K562 (cell line): ENCODE data around the gene TMEM129. TPM values are rescaled to one million over a fixed set of nuclear protein-coding genes. Genes with fewer than 3 reads are reported as not detected.

Experiments used
- polyA plus RNA-seq, 8 experiments: library from polyadenylated mRNA; depleted of rRNA in 4 of 8; stranded (reverse) in 5 of 8; unstranded in 3 of 8; fragments of >200 nt; fragmentation: Nextera tagmentation in 2 of 8; fragmentation: Illumina TruSeq in 1 of 8; extraction: Ambion mirVana in 2 of 8; extraction: Trizol in 1 of 8; gene quantifications; 2 replicates each; pipeline versions ENCODE4 v1.2.1 to v1.2.3, GENCODE V29; 2011 to 2014; ENCODE audit warnings: inconsistent platforms in 1 of 8, missing spikeins in 1 of 8
- small RNA-seq: library from RNA; depleted of rRNA; stranded (forward); fragments of <200 nt; gene quantifications from one replicate; pipeline ENCODE3, GENCODE V24; 2014
- total RNA-seq, 7 experiments: library from RNA; depleted of rRNA in 6 of 7; stranded (reverse); fragments of >200 nt in 6 of 7; fragmentation: Illumina TruSeq in 2 of 7; extraction: Trizol in 2 of 7; gene quantifications; 2 replicates each; pipeline versions ENCODE4 v1.2.1 to v1.2.3, GENCODE V29; 2011 to 2021; ENCODE audit warnings: low replicate concordance in 1 of 7

Gene TMEM129
- total and polyA plus RNA-seq, 9 of the 15 experiments (the other 6 are each of a cell fraction or from before 2014, with no cell fraction given): 0.34 to 47.2 (median 18.8) TPM

Small RNA genes lying within 50 kb of the gene (small RNA-seq; reads per million reads assigned to genes)
- not detected for gene RF00019

Other genes with a start within 250 kb of the TMEM129 start
- 1.8 and 2.6 TPM in 2 replicates for gene FAM53A, start 37.0 kb downstream of the TMEM129 start, total RNA-seq (2014; rRNA removed)
- gene FAM53A, start 37.0 kb downstream of the TMEM129 start, total RNA-seq (2014; rRNA removed; fragmentation: Illumina TruSeq; extraction: Trizol): 0.76 TPM in 1 of 2 replicates, not detected in the other
- gene FAM53A, start 37.0 kb downstream of the TMEM129 start, total RNA-seq (2015; rRNA removed; fragmentation: Illumina TruSeq; extraction: Trizol): 1.1 TPM in 2 replicates
- gene FAM53A, start 37.0 kb downstream of the TMEM129 start, total RNA-seq (2021): 1.6 and 2.0 TPM in 2 replicates
- 0.53 and 1.3 TPM in 2 replicates for gene FAM53A, start 37.0 kb downstream of the TMEM129 start, polyA plus RNA-seq (2011; rRNA removed)
- gene FAM53A, start 37.0 kb downstream of the TMEM129 start, polyA plus RNA-seq (2014; fragmentation: Illumina TruSeq; extraction: Trizol): 0.62 and 1.4 TPM in 2 replicates
- not detected for gene FAM53A, start 37.0 kb downstream of the TMEM129 start, polyA plus RNA-seq (2014; fragmentation: Nextera tagmentation; extraction: Ambion mirVana)
- 1.4 and 2.7 TPM in 2 replicates for gene FAM53A, start 37.0 kb downstream of the TMEM129 start, polyA plus RNA-seq (2014; rRNA removed)
- gene SLBP, start 9.0 kb downstream of the TMEM129 start, total RNA-seq (2014; rRNA removed): 185 and 221 TPM in 2 replicates
- 161 and 175 TPM in 2 replicates for gene SLBP, start 9.0 kb downstream of the TMEM129 start, total RNA-seq (2014; rRNA removed; fragmentation: Illumina TruSeq; extraction: Trizol)
- 148 and 164 TPM in 2 replicates for gene SLBP, start 9.0 kb downstream of the TMEM129 start, total RNA-seq (2015; rRNA removed; fragmentation: Illumina TruSeq; extraction: Trizol)
- gene SLBP, start 9.0 kb downstream of the TMEM129 start, total RNA-seq (2021): 123 and 128 TPM in 2 replicates
- gene SLBP, start 9.0 kb downstream of the TMEM129 start, polyA plus RNA-seq (2011; rRNA removed): 121 and 191 TPM in 2 replicates
- gene SLBP, start 9.0 kb downstream of the TMEM129 start, polyA plus RNA-seq (2014; fragmentation: Illumina TruSeq; extraction: Trizol): 171 and 214 TPM in 2 replicates
- gene SLBP, start 9.0 kb downstream of the TMEM129 start, polyA plus RNA-seq (2014; fragmentation: Nextera tagmentation; extraction: Ambion mirVana): 10 to 100 TPM; 49.4 to 81.8 TPM
- gene SLBP, start 9.0 kb downstream of the TMEM129 start, polyA plus RNA-seq (2014; rRNA removed): 157 and 162 TPM in 2 replicates
- 66.3 and 80.2 TPM in 2 replicates for gene TACC3, start 198 bp upstream of the TMEM129 start, total RNA-seq (2014; rRNA removed)
- 47.1 and 49.7 TPM in 2 replicates for gene TACC3, start 198 bp upstream of the TMEM129 start, total RNA-seq (2014; rRNA removed; fragmentation: Illumina TruSeq; extraction: Trizol)
- 52.1 and 55.6 TPM in 2 replicates for gene TACC3, start 198 bp upstream of the TMEM129 start, total RNA-seq (2015; rRNA removed; fragmentation: Illumina TruSeq; extraction: Trizol)
- 112 and 122 TPM in 2 replicates for gene TACC3, start 198 bp upstream of the TMEM129 start, total RNA-seq (2021)
- gene TACC3, start 198 bp upstream of the TMEM129 start, polyA plus RNA-seq (2011; rRNA removed): 50.3 and 50.8 TPM in 2 replicates
- 95.2 and 122 TPM in 2 replicates for gene TACC3, start 198 bp upstream of the TMEM129 start, polyA plus RNA-seq (2014; fragmentation: Illumina TruSeq; extraction: Trizol)
- gene TACC3, start 198 bp upstream of the TMEM129 start, polyA plus RNA-seq (2014; fragmentation: Nextera tagmentation; extraction: Ambion mirVana): 1 to 10 TPM; 1.9 to 2.8 TPM
- 90.1 and 102 TPM in 2 replicates for gene TACC3, start 198 bp upstream of the TMEM129 start, polyA plus RNA-seq (2014; rRNA removed)
- 39.9 and 43.8 TPM in 2 replicates for gene FGFR3, start 72.0 kb upstream of the TMEM129 start, total RNA-seq (2014; rRNA removed)
- 6.3 and 6.5 TPM in 2 replicates for gene FGFR3, start 72.0 kb upstream of the TMEM129 start, total RNA-seq (2014; rRNA removed; fragmentation: Illumina TruSeq; extraction: Trizol)
- gene FGFR3, start 72.0 kb upstream of the TMEM129 start, total RNA-seq (2015; rRNA removed; fragmentation: Illumina TruSeq; extraction: Trizol): 12.7 and 14.1 TPM in 2 replicates
- 47.8 and 60.4 TPM in 2 replicates for gene FGFR3, start 72.0 kb upstream of the TMEM129 start, total RNA-seq (2021)
- 20.4 and 21.7 TPM in 2 replicates for gene FGFR3, start 72.0 kb upstream of the TMEM129 start, polyA plus RNA-seq (2011; rRNA removed)
- gene FGFR3, start 72.0 kb upstream of the TMEM129 start, polyA plus RNA-seq (2014; fragmentation: Illumina TruSeq; extraction: Trizol): 8.4 and 22.9 TPM in 2 replicates
- gene FGFR3, start 72.0 kb upstream of the TMEM129 start, polyA plus RNA-seq (2014; fragmentation: Nextera tagmentation; extraction: Ambion mirVana): 1 to 10 TPM; 1.2 to 1.7 TPM
- gene FGFR3, start 72.0 kb upstream of the TMEM129 start, polyA plus RNA-seq (2014; rRNA removed): 48.9 and 51.5 TPM in 2 replicates
- 99.1 and 118 TPM in 2 replicates for gene LETM1, start 134.8 kb upstream of the TMEM129 start, total RNA-seq (2014; rRNA removed)
- 26.9 and 33.1 TPM in 2 replicates for gene LETM1, start 134.8 kb upstream of the TMEM129 start, total RNA-seq (2014; rRNA removed; fragmentation: Illumina TruSeq; extraction: Trizol)
- gene LETM1, start 134.8 kb upstream of the TMEM129 start, total RNA-seq (2015; rRNA removed; fragmentation: Illumina TruSeq; extraction: Trizol): 48.3 and 49.6 TPM in 2 replicates
- 105 and 109 TPM in 2 replicates for gene LETM1, start 134.8 kb upstream of the TMEM129 start, total RNA-seq (2021)
- gene LETM1, start 134.8 kb upstream of the TMEM129 start, polyA plus RNA-seq (2011; rRNA removed): 28.3 and 38.6 TPM in 2 replicates
- 35.0 and 44.2 TPM in 2 replicates for gene LETM1, start 134.8 kb upstream of the TMEM129 start, polyA plus RNA-seq (2014; fragmentation: Illumina TruSeq; extraction: Trizol)
- 1 to 10 TPM; 3.9 to 5.6 TPM for gene LETM1, start 134.8 kb upstream of the TMEM129 start, polyA plus RNA-seq (2014; fragmentation: Nextera tagmentation; extraction: Ambion mirVana)
- 67.7 and 72.0 TPM in 2 replicates for gene LETM1, start 134.8 kb upstream of the TMEM129 start, polyA plus RNA-seq (2014; rRNA removed)
- 51.8 and 60.7 TPM in 2 replicates for gene NSD2, start 150.1 kb upstream of the TMEM129 start, total RNA-seq (2014; rRNA removed)
- 76.3 and 81.4 TPM in 2 replicates for gene NSD2, start 150.1 kb upstream of the TMEM129 start, total RNA-seq (2014; rRNA removed; fragmentation: Illumina TruSeq; extraction: Trizol)
- gene NSD2, start 150.1 kb upstream of the TMEM129 start, total RNA-seq (2015; rRNA removed; fragmentation: Illumina TruSeq; extraction: Trizol): 55.7 and 58.8 TPM in 2 replicates
- 112 and 126 TPM in 2 replicates for gene NSD2, start 150.1 kb upstream of the TMEM129 start, total RNA-seq (2021)
- 48.5 and 59.2 TPM in 2 replicates for gene NSD2, start 150.1 kb upstream of the TMEM129 start, polyA plus RNA-seq (2011; rRNA removed)
- 62.7 and 74.1 TPM in 2 replicates for gene NSD2, start 150.1 kb upstream of the TMEM129 start, polyA plus RNA-seq (2014; fragmentation: Illumina TruSeq; extraction: Trizol)
- gene NSD2, start 150.1 kb upstream of the TMEM129 start, polyA plus RNA-seq (2014; fragmentation: Nextera tagmentation; extraction: Ambion mirVana): 1 to 10 TPM; 6.4 to 9.7 TPM
- 53.5 and 58.5 TPM in 2 replicates for gene NSD2, start 150.1 kb upstream of the TMEM129 start, polyA plus RNA-seq (2014; rRNA removed)